Calu3 (cell line): Measurements from ENCODE around the gene MATN3. TPM values are rescaled to one million over a fixed set of nuclear protein-coding genes. Genes with fewer than 3 reads are reported as not detected.

ENCODE experiments used
- BruUV-seq: library from RNA; stranded (reverse); fragments of 400-500 nt; replicated peaks from 2 replicates; lab custom pipeline; 2021; lab: Mats Ljungman, UMichigan
- CTCF ChIA-PET: fragments of 300-600 bp; sonication (Branson Sonifier 250); formaldehyde crosslinking; loops from one replicate; lab custom pipeline; 2022; ENCODE audit warnings: antibody characterized with exemption; lab: Charles Lee
- DNase-seq: peaks from one replicate; pipeline ENCODE4 v3.0.0; 2022
- H3K27ac Mint-ChIP-seq: one replicate; pipeline ENCODE4 v1.8.0; 2022; ENCODE audit warnings: mixed read lengths; ENCODE audit not compliant: unreplicated experiment
- H3K27me3 Mint-ChIP-seq: one replicate; pipeline ENCODE4 v1.8.0; 2022; ENCODE audit warnings: mixed read lengths; ENCODE audit not compliant: unreplicated experiment
- H3K36me3 Mint-ChIP-seq: one replicate; pipeline ENCODE4 v1.8.0; 2022; ENCODE audit warnings: mild to moderate bottlenecking, moderate library complexity, mixed read lengths; ENCODE audit not compliant: insufficient read depth, unreplicated experiment
- H3K4me1 Mint-ChIP-seq: one replicate; pipeline ENCODE4 v1.8.0; 2022; ENCODE audit warnings: mild to moderate bottlenecking, low read depth, mixed read lengths; ENCODE audit not compliant: unreplicated experiment
- H3K4me3 Mint-ChIP-seq: one replicate; pipeline ENCODE4 v1.8.0; 2022; ENCODE audit warnings: mild to moderate bottlenecking, low read depth, moderate library complexity, mixed read lengths; ENCODE audit not compliant: unreplicated experiment
- H3K9me3 Mint-ChIP-seq: one replicate; pipeline ENCODE4 v1.8.0; 2022; ENCODE audit warnings: low read depth, mixed read lengths; ENCODE audit not compliant: unreplicated experiment
- CTCF ChIP-seq: fragments of 200-600 bp; IDR thresholded peaks from one replicate; pipeline ENCODE4 v1.8.0; 2022; ENCODE audit warnings: antibody characterized with exemption; ENCODE audit not compliant: unreplicated experiment
- intact Hi-C: fragments of 100-400 bp; cut with micrococcal nuclease; formaldehyde crosslinking; loops from one replicate; pipeline ENCODE4 v1.10.0; 2022; ENCODE audit not compliant: unreplicated experiment
- total RNA-seq: library from RNA; stranded (reverse); gene quantifications from 2 replicates; pipeline ENCODE4 v1.2.3, GENCODE V29; 2022

The MATN3 gene
- total RNA-seq, 1 experiment from 2014 or later: 3.4 TPM

- Mint-ChIP-seq H3K27ac (no peak overlapping the region), H3K27me3 (no peaks in the 10 kb centered on the region), H3K4me1 (peaks cover 8% of the 10 kb centered on the region), H3K36me3 (peaks cover 43% of the 10 kb centered on the region), H3K9me3 (peaks cover 13% of the 10 kb centered on the region), H3K4me3 (no peak overlapping the region)
- no peak for DNase-seq
- CTCF ChIA-PET: interaction anchor here (0.7 kb wide), 1 partner anchor 102 kb away, joined by 3 read pairs; no protein-coding TSS in a partner anchor
- TF ChIP-seq CTCF: no peak
- BruUV-seq: no TSS peak
- intact Hi-C loops: no loop called here
Observed at GRCh38 chr2:20030224-20030623, 17.8 kb upstream of the MATN3 start.

GRCh38 chr2:20027705-20028434 lies 15.4 kb upstream of the MATN3 start:
- Mint-ChIP-seq H3K27me3 (no peaks in the 10 kb centered on the region), H3K36me3 (peaks cover 37% of the 10 kb centered on the region), H3K9me3 (peaks cover 14% of the 10 kb centered on the region), H3K4me1 (peaks cover 8% of the 10 kb centered on the region), H3K27ac (no peak overlapping the region), H3K4me3 (no peak overlapping the region)
- DNase-seq: no peak
- CTCF ChIA-PET: interaction anchor here (0.6 kb wide), 1 partner anchor 12 kb away, joined by 3 read pairs; no protein-coding TSS in a partner anchor
- BruUV-seq: no TSS peak
- TF ChIP-seq CTCF: no peak
- intact Hi-C loops: no loop called here

GRCh38 chr2:20027260-20027677 lies 14.8 kb upstream of the MATN3 start:
- DNase-seq: no peak
- H3K4me1 Mint-ChIP-seq: peaks cover 8% of the 10 kb centered on the region
- no peak overlapping the region for H3K27ac Mint-ChIP-seq
- intact Hi-C loops: no loop called here
- H3K36me3 Mint-ChIP-seq: peaks cover 31% of the 10 kb centered on the region
- no peak overlapping the region for H3K4me3 Mint-ChIP-seq
- no peak for TF ChIP-seq CTCF
- H3K9me3 Mint-ChIP-seq: peaks cover 15% of the 10 kb centered on the region
- BruUV-seq: no TSS peak
- CTCF ChIA-PET: interaction anchor here (0.6 kb wide), 1 partner anchor 12 kb away, joined by 3 read pairs; no protein-coding TSS in a partner anchor
- no peaks in the 10 kb centered on the region for H3K27me3 Mint-ChIP-seq

GRCh38 chr2:20025065-20025786 lies 12.8 kb upstream of the MATN3 start:
- Mint-ChIP-seq H3K4me1 (peaks cover 8% of the 10 kb centered on the region), H3K36me3 (peaks cover 13% of the 10 kb centered on the region), H3K27ac (no peak overlapping the region), H3K9me3 (peaks cover 19% of the 10 kb centered on the region), H3K27me3 (no peaks in the 10 kb centered on the region), H3K4me3 (no peak overlapping the region)
- no peak for DNase-seq
- TF ChIP-seq CTCF: no peak
- CTCF ChIA-PET: no interaction called here
- no TSS peak for BruUV-seq
- intact Hi-C loops: no loop called here
